ENCODE data around the gene SPG11. TPM values are rescaled to one million over a fixed set of nuclear protein-coding genes. Genes with fewer than 3 reads are reported as not detected.

Gene SPG11
- total RNA-seq, 1 experiment from 2014 or later, result 55.0 TPM

DNA sequence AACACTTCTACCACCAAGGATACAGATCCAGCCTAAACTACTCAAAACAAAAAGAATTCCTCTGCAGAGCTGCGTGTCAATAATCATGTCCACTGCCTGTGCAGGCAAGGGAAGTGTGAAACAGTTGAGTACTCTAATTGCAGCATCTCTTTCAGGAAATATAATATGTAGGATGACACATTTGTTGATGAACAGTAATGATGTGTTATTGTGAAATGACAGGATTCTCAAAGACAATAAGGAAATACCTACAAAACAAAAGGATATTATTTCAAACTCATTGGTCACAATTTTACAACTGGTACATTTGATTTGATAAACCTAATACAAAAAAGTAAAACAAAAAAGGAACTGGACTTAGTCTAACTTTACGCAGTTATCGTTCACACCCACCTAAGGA lies 4.4 kb downstream of the SPG11 start:
- Histone ChIP-seq H3K9me3 (ENCODE audit: control insufficient read depth, insufficient read depth, low read depth, low read length) (no peaks in the 10 kb centered on the region), H3K27me3 (ENCODE audit: control insufficient read depth, insufficient read depth, low read length) (no peaks in the 10 kb centered on the region), H3K4me3 (ENCODE audit: low read depth in 2 of 2, low read length in 2 of 2) (no peak overlapping the region), H3K4me1 (ENCODE audit: control insufficient read depth, insufficient read depth, low read length) (peaks cover 13% of the 10 kb centered on the region), H3K36me3 (ENCODE audit: control insufficient read depth, insufficient read depth, low read length) (peaks cover 7% of the 10 kb centered on the region), H3K27ac (ENCODE audit: low read length) (no peak overlapping the region)
- POLR2A ChIA-PET, result no interaction called here
- BruUV-seq (replicated peaks), result no TSS peak
- in situ Hi-C loops (cut with HindIII; ENCODE audit: low pct_unique_long_range_greater_than_20kb, low sequenced_read_pairs), result no loop called here
- CTCF ChIA-PET, result no interaction called here
- intact Hi-C loops (cut with micrococcal nuclease; ENCODE audit: unreplicated experiment), result no loop called here
- no peak for ATAC-seq
- TF ChIP-seq TCF7L2 (IDR thresholded peaks at IDR 0.05; ENCODE audit: low read depth, low read length) (no peak), SIN3A (IDR thresholded peaks at IDR 0.05; ENCODE audit: borderline replicate concordance, insufficient read depth, low read depth, low read length) (no peak), POLR2AphosphoS5 (IDR thresholded peaks at IDR 0.05; ENCODE audit: low read depth, low read length) (no peak)
- TF ChIP-seq, protein P1, sequence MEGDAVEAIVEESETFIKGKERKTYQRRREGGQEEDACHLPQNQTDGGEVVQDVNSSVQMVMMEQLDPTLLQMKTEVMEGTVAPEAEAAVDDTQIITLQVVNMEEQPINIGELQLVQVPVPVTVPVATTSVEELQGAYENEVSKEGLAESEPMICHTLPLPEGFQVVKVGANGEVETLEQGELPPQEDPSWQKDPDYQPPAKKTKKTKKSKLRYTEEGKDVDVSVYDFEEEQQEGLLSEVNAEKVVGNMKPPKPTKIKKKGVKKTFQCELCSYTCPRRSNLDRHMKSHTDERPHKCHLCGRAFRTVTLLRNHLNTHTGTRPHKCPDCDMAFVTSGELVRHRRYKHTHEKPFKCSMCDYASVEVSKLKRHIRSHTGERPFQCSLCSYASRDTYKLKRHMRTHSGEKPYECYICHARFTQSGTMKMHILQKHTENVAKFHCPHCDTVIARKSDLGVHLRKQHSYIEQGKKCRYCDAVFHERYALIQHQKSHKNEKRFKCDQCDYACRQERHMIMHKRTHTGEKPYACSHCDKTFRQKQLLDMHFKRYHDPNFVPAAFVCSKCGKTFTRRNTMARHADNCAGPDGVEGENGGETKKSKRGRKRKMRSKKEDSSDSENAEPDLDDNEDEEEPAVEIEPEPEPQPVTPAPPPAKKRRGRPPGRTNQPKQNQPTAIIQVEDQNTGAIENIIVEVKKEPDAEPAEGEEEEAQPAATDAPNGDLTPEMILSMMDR (IDR thresholded peaks at IDR 0.05), result no peak
- TF ChIP-seq, protein P2, sequence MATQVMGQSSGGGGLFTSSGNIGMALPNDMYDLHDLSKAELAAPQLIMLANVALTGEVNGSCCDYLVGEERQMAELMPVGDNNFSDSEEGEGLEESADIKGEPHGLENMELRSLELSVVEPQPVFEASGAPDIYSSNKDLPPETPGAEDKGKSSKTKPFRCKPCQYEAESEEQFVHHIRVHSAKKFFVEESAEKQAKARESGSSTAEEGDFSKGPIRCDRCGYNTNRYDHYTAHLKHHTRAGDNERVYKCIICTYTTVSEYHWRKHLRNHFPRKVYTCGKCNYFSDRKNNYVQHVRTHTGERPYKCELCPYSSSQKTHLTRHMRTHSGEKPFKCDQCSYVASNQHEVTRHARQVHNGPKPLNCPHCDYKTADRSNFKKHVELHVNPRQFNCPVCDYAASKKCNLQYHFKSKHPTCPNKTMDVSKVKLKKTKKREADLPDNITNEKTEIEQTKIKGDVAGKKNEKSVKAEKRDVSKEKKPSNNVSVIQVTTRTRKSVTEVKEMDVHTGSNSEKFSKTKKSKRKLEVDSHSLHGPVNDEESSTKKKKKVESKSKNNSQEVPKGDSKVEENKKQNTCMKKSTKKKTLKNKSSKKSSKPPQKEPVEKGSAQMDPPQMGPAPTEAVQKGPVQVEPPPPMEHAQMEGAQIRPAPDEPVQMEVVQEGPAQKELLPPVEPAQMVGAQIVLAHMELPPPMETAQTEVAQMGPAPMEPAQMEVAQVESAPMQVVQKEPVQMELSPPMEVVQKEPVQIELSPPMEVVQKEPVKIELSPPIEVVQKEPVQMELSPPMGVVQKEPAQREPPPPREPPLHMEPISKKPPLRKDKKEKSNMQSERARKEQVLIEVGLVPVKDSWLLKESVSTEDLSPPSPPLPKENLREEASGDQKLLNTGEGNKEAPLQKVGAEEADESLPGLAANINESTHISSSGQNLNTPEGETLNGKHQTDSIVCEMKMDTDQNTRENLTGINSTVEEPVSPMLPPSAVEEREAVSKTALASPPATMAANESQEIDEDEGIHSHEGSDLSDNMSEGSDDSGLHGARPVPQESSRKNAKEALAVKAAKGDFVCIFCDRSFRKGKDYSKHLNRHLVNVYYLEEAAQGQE (IDR thresholded peaks at IDR 0.05; ENCODE audit: insufficient read depth in 1 of 2, low read depth in 2 of 2, low read length in 1 of 2), result no peak
- no peak for DNase-seq (ENCODE audit: low read depth, low spot score)

DNA sequence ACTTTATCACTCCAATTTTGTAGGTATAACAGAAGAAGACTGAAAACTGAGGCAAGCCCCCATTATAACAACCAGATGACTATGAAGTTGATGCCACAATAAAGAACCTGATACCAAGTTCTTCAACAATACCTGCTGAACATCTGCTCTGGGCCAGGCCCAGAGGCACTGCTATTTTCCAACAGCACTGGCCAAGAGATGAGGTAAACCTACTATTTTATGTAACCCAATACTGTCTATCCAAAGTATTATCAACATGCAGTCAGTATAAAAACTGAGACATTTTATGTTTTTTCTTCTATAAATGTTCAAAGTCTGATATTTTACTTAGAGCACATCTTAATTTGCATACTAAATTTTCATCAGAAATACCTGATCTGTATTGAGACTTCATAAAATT lies 6.1 kb downstream of the SPG11 start:
- Histone ChIP-seq H3K9me3 (ENCODE audit: control insufficient read depth, insufficient read depth, low read depth, low read length) (no peaks in the 10 kb centered on the region), H3K36me3 (ENCODE audit: control insufficient read depth, insufficient read depth, low read length) (peaks cover 7% of the 10 kb centered on the region), H3K4me1 (ENCODE audit: control insufficient read depth, insufficient read depth, low read length) (peaks cover 8% of the 10 kb centered on the region), H3K27me3 (ENCODE audit: control insufficient read depth, insufficient read depth, low read length) (no peaks in the 10 kb centered on the region), H3K4me3 (ENCODE audit: low read depth in 2 of 2, low read length in 2 of 2) (no peak overlapping the region), H3K27ac (ENCODE audit: low read length) (no peak overlapping the region)
- TF ChIP-seq SIN3A (IDR thresholded peaks at IDR 0.05; ENCODE audit: borderline replicate concordance, insufficient read depth, low read depth, low read length), result no peak
- no peak for TF ChIP-seq TCF7L2 (IDR thresholded peaks at IDR 0.05; ENCODE audit: low read depth, low read length)
- POLR2A ChIA-PET, result no interaction called here
- DNase-seq (ENCODE audit: low read depth, low spot score) (no peak), ATAC-seq (no peak)
- intact Hi-C loops (cut with micrococcal nuclease; ENCODE audit: unreplicated experiment), result no loop called here
- in situ Hi-C loops (cut with HindIII; ENCODE audit: low pct_unique_long_range_greater_than_20kb, low sequenced_read_pairs), result no loop called here
- CTCF ChIA-PET, result no interaction called here
- no TSS peak for BruUV-seq (replicated peaks)

DNA sequence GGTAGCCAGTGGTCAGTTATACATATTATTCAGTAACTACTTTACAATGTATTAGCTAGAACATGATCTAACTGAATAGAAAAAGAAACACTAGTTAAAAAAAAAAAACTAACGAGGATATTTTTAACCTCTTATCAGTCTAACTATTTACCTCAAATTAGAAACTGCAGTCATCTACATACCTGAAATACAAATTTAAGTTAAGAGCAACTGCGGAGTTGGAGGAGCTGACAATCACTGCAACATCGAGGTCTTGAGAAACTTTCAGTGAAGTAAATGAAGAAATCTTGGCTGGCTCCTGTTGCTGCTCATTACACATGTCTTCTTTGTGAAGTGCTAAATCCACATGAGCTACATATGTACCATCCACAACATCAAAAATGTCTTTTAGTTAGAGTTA lies 6.5 kb downstream of the SPG11 start:
- H3K27me3 ChIP-seq (ENCODE audit: control insufficient read depth, insufficient read depth, low read length), result no peaks in the 10 kb centered on the region
- intact Hi-C loops (cut with micrococcal nuclease; ENCODE audit: unreplicated experiment) (no loop called here), in situ Hi-C loops (cut with HindIII; ENCODE audit: low pct_unique_long_range_greater_than_20kb, low sequenced_read_pairs) (no loop called here)
- ChIA-PET POLR2A (interaction anchor here (0.6 kb wide), 1 partner anchor 79 kb away, joined by 4 read pairs; the partner anchor contains the start of gene TRIM69), CTCF (no interaction called here)
- ATAC-seq, result no peak
- no peak for DNase-seq (ENCODE audit: low read depth, low spot score)
- H3K27ac ChIP-seq (ENCODE audit: low read length), result no peak overlapping the region
- no TSS peak for BruUV-seq (replicated peaks)
- no peak overlapping the region for H3K4me3 ChIP-seq (ENCODE audit: low read depth in 2 of 2, low read length in 2 of 2)
- peaks cover 7% of the 10 kb centered on the region for H3K36me3 ChIP-seq (ENCODE audit: control insufficient read depth, insufficient read depth, low read length)
- no peaks in the 10 kb centered on the region for H3K9me3 ChIP-seq (ENCODE audit: control insufficient read depth, insufficient read depth, low read depth, low read length)
- TF ChIP-seq POLR2AphosphoS5 (IDR thresholded peaks at IDR 0.05; ENCODE audit: low read depth, low read length) (no peak), SIN3A (IDR thresholded peaks at IDR 0.05; ENCODE audit: borderline replicate concordance, insufficient read depth, low read depth, low read length) (no peak), TCF7L2 (IDR thresholded peaks at IDR 0.05; ENCODE audit: low read depth, low read length) (no peak)
- TF ChIP-seq, protein P1 (IDR thresholded peaks at IDR 0.05), result no peak
- TF ChIP-seq, protein P2 (IDR thresholded peaks at IDR 0.05; ENCODE audit: insufficient read depth in 1 of 2, low read depth in 2 of 2, low read length in 1 of 2), result no peak
- peaks cover 4% of the 10 kb centered on the region for H3K4me1 ChIP-seq (ENCODE audit: control insufficient read depth, insufficient read depth, low read length)

Data from Panc1 (cell line).